HEK293 (cell line): ENCODE measurements around the gene ZNF536.

ENCODE experiments used
- CTCF ChIA-PET: fragments of 350-600 bp; formaldehyde crosslinking; extraction: SDS; loops from one replicate; lab custom pipeline; 2021; ENCODE audit warnings: antibody characterized with exemption; lab: Yijun Ruan, JAX
- POLR2A ChIA-PET: fragments of 300-600 bp; formaldehyde crosslinking; extraction: SDS; loops from one replicate; lab custom pipeline; 2020; ENCODE audit warnings: antibody characterized with exemption, inconsistent platforms; lab: Yijun Ruan, JAX
- H3K27ac ChIP-seq: fragments of 200-500 bp; sonication (Bioruptor generic); 2 replicates; pipeline ENCODE4 v1.5.1; 2014; ENCODE audit warnings: low read depth, low read length, control low read depth, inconsistent platforms; ENCODE audit errors: extremely low read depth
- H3K36me3 ChIP-seq, 2 experiments: fragments of 200-500 bp in 1 of 2; sonication (Bioruptor generic) in 1 of 2; 1 replicate in 1 of 2; 2 replicates in 1 of 2; pipeline ENCODE4 v1.5.1; 2014 to 2017; ENCODE audit warnings: inconsistent platforms in 2 of 2, low read length in 2 of 2; ENCODE audit not compliant: control insufficient read depth in 2 of 2, insufficient read depth in 1 of 2
- H3K4me1 ChIP-seq: fragments of 200-500 bp; sonication (Bioruptor generic); 2 replicates; pipeline ENCODE4 v1.5.1; 2014; ENCODE audit warnings: mild to moderate bottlenecking, low read length, inconsistent platforms; ENCODE audit not compliant: control insufficient read depth, insufficient read depth
- H3K4me3 ChIP-seq: 2 replicates; pipeline ENCODE4 v1.5.1; 2011; ENCODE audit warnings: low read depth, mild to moderate bottlenecking, control low read depth, low read length, moderate library complexity
- H3K9me3 ChIP-seq: fragments of 200-500 bp; sonication (Bioruptor generic); 2 replicates; pipeline ENCODE4 v1.5.1; 2014; ENCODE audit warnings: low read depth, low read length, inconsistent platforms; ENCODE audit not compliant: control insufficient read depth, insufficient read depth
- GLIS1 ChIP-seq: fragments of 450-650 bp; formaldehyde crosslinking; IDR thresholded peaks from 2 replicates; pipeline ENCODE4 v1.5.1; 2016; ENCODE audit warnings: missing biosample characterization, missing genetic modification characterization
- ZBTB17 ChIP-seq: fragments of 450-650 bp; formaldehyde crosslinking; IDR thresholded peaks from 2 replicates; pipeline ENCODE4 v1.5.1; 2016; ENCODE audit warnings: missing biosample characterization, missing genetic modification characterization
- ZNF10 ChIP-seq: fragments of 450-650 bp; formaldehyde crosslinking; IDR thresholded peaks from 2 replicates; pipeline ENCODE4 v1.5.1; 2017; ENCODE audit warnings: missing biosample characterization, missing genetic modification characterization
- ZNF132 ChIP-seq: fragments of 450-650 bp; formaldehyde crosslinking; IDR thresholded peaks from 2 replicates; pipeline ENCODE4 v1.5.1; 2017; ENCODE audit warnings: missing biosample characterization, missing genetic modification characterization, borderline replicate concordance
- ZNF394 ChIP-seq: fragments of 450-650 bp; formaldehyde crosslinking; IDR thresholded peaks from 2 replicates; pipeline ENCODE4 v1.5.1; 2016; ENCODE audit warnings: missing biosample characterization, missing genetic modification characterization, mild to moderate bottlenecking, moderate library complexity, borderline replicate concordance
- ZNF426 ChIP-seq: fragments of 450-650 bp; formaldehyde crosslinking; IDR thresholded peaks from 2 replicates; pipeline ENCODE4 v1.5.1; 2017; ENCODE audit warnings: missing biosample characterization, missing genetic modification characterization, mild to moderate bottlenecking, inconsistent platforms, moderate library complexity
- ZNF513 ChIP-seq: fragments of 450-650 bp; IDR thresholded peaks from 2 replicates; pipeline ENCODE4 v1.5.1; 2018; ENCODE audit warnings: missing biosample characterization, missing genetic modification characterization
- TF ChIP-seq, protein P1 (sequence below): IDR thresholded peaks from 2 replicates; pipeline ENCODE4 v1.6.1; 2011; ENCODE audit warnings: mild to moderate bottlenecking, low read depth, low read length, borderline replicate concordance
- TF ChIP-seq, protein P2 (sequence below): fragments of 450-650 bp; formaldehyde crosslinking; IDR thresholded peaks from 2 replicates; pipeline ENCODE4 v1.5.1; 2016; ENCODE audit warnings: missing biosample characterization, missing genetic modification characterization
- TF ChIP-seq, protein P3 (sequence below): sonication (generic); formaldehyde crosslinking; IDR thresholded peaks from 2 replicates; pipeline ENCODE4 v1.8.1; 2022; ENCODE audit warnings: mild to moderate bottlenecking, moderate library complexity, missing genetic modification reagents

The ZNF536 gene

DNA sequence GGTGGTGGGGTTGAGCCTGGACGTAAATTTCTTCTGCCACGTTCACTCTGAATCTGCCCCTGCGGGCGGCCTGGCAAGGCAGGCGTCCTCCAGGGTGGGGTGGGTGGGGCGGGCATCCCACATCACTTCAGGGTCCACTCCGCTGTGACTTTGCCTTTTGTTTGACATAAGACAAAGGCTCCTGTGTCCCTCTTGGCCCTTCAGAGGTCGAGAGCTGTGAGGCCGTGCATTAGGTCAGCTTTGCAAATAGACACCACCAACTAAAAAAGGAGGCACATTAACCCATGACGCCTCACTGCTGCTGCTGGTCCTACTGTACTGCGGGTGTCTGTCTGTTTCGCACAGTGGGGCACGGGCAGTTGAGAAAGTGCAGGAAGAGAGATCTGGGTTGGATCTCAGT lies 10.5 kb upstream of the ZNF536 start:
- Histone ChIP-seq H3K4me3 (no peak overlapping the region), H3K36me3 (no peaks in the 10 kb centered on the region; a peak in 1 of 3 replicates)
- TF ChIP-seq, protein P1, sequence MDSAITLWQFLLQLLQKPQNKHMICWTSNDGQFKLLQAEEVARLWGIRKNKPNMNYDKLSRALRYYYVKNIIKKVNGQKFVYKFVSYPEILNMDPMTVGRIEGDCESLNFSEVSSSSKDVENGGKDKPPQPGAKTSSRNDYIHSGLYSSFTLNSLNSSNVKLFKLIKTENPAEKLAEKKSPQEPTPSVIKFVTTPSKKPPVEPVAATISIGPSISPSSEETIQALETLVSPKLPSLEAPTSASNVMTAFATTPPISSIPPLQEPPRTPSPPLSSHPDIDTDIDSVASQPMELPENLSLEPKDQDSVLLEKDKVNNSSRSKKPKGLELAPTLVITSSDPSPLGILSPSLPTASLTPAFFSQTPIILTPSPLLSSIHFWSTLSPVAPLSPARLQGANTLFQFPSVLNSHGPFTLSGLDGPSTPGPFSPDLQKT = no peak
- TF ChIP-seq GLIS1 (tag by site-specific recombination) (no peak), ZNF10 (tag by site-specific recombination) (no peak), ZNF132 (tag by site-specific recombination) (no peak)
- TF ChIP-seq, all 188 proteins: peak for 0
- H3K9me3 ChIP-seq = no peaks in the 10 kb centered on the region
- ChIA-PET CTCF (interaction anchor here (0.6 to 0.8 kb wide), 2 partner anchors 9 to 99 kb away, joined by 4 read pairs; no protein-coding TSS in a partner anchor), POLR2A (no interaction called here)
- no peak overlapping the region for H3K27ac ChIP-seq
- peaks cover 11% of the 10 kb centered on the region for H3K4me1 ChIP-seq

GRCh38 chr19:30362156-30362754 lies 9.9 kb upstream of the ZNF536 start:
- Histone ChIP-seq H3K4me3 (no peak overlapping the region), H3K9me3 (no peaks in the 10 kb centered on the region), H3K27ac (no peak overlapping the region), H3K4me1 (peaks cover 11% of the 10 kb centered on the region), H3K36me3 (no peaks in the 10 kb centered on the region; a peak in 1 of 3 replicates)
- POLR2A ChIA-PET = no interaction called here
- CTCF ChIA-PET = interaction anchor here (0.6 to 0.7 kb wide), 3 partner anchors 71 to 305 kb away, joined by 3 to 4 read pairs (median 4); no protein-coding TSS in a partner anchor
- TF ChIP-seq ZNF426 (tag by site-specific recombination) = no peak
- TF ChIP-seq, protein P2, sequence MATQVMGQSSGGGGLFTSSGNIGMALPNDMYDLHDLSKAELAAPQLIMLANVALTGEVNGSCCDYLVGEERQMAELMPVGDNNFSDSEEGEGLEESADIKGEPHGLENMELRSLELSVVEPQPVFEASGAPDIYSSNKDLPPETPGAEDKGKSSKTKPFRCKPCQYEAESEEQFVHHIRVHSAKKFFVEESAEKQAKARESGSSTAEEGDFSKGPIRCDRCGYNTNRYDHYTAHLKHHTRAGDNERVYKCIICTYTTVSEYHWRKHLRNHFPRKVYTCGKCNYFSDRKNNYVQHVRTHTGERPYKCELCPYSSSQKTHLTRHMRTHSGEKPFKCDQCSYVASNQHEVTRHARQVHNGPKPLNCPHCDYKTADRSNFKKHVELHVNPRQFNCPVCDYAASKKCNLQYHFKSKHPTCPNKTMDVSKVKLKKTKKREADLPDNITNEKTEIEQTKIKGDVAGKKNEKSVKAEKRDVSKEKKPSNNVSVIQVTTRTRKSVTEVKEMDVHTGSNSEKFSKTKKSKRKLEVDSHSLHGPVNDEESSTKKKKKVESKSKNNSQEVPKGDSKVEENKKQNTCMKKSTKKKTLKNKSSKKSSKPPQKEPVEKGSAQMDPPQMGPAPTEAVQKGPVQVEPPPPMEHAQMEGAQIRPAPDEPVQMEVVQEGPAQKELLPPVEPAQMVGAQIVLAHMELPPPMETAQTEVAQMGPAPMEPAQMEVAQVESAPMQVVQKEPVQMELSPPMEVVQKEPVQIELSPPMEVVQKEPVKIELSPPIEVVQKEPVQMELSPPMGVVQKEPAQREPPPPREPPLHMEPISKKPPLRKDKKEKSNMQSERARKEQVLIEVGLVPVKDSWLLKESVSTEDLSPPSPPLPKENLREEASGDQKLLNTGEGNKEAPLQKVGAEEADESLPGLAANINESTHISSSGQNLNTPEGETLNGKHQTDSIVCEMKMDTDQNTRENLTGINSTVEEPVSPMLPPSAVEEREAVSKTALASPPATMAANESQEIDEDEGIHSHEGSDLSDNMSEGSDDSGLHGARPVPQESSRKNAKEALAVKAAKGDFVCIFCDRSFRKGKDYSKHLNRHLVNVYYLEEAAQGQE (tag by site-specific recombination) = peak; percentile 85
- TF ChIP-seq ZBTB17 (tag by site-specific recombination) = peak; percentile 71; the same call in 1 of the 2 replicates
- peak; percentile 99 for TF ChIP-seq ZNF394 (tag by site-specific recombination)
- TF ChIP-seq ZNF513 (tag by site-specific recombination) = no peak

GRCh38 chr19:30363073-30363472 lies 9.1 kb upstream of the ZNF536 start:
- Histone ChIP-seq H3K27ac (no peak overlapping the region), H3K36me3 (no peaks in the 10 kb centered on the region; a peak in 1 of 3 replicates), H3K4me3 (no peak overlapping the region), H3K4me1 (peaks cover 11% of the 10 kb centered on the region), H3K9me3 (no peaks in the 10 kb centered on the region)
- TF ChIP-seq, protein P3, sequence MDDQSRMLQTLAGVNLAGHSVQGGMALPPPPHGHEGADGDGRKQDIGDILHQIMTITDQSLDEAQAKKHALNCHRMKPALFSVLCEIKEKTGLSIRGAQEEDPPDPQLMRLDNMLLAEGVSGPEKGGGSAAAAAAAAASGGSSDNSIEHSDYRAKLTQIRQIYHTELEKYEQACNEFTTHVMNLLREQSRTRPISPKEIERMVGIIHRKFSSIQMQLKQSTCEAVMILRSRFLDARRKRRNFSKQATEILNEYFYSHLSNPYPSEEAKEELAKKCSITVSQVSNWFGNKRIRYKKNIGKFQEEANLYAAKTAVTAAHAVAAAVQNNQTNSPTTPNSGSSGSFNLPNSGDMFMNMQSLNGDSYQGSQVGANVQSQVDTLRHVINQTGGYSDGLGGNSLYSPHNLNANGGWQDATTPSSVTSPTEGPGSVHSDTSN (CRISPR knock-in tag) = no peak
- ChIA-PET CTCF (interaction anchor here (0.7 kb wide), 2 partner anchors 70 to 1241 kb away, joined by 3 to 4 read pairs; no protein-coding TSS in a partner anchor), POLR2A (no interaction called here)
